NCI-H82 treated with DMSO at 0.1 percent for 48 hours (cell line): ENCODE measurements around the gene TARP.
"Not testable (repeated sequence)": the region's sequence is repeated elsewhere in the genome, so short reads cannot be mapped to it uniquely, and the experiment has no call there.

Source experiments
- DNase-seq: peaks from one replicate; lab custom pipeline; 2025; ENCODE audit not compliant: unreplicated experiment; lab: John Stamatoyannopoulos, UW

The TARP gene

DNA sequence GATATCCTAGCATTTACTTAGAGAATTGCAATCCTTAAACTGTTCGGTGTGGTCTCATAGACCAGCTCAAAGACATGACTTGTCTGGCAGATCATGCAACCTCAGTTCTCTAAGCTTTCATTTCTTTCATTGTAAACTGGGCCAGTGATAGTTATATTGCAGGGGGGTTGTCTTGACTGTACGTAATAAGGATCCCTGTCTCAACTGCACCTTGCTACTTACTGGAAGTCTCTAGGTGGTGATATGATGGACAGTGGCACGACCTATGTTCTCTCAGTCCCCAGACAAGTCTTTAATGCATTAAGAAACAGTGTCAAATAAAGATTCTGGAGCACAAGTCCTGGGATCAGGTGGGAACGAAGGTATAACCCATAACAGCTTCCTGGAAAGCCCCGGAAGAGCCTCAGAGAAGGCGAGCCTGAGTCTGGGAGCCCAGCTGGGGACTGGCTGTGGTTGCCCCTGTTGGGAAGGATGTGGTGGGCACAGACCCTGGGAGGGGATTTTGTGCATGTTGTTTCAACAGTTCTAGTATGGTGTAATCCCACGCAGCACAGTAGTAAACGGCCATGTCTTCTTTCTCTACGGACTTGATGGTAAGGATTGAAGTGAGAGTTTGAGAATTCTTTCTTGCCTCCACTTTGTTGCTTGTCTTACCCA, 26.0 kb upstream of the TARP start:
- DNase-seq: no peak

DNA sequence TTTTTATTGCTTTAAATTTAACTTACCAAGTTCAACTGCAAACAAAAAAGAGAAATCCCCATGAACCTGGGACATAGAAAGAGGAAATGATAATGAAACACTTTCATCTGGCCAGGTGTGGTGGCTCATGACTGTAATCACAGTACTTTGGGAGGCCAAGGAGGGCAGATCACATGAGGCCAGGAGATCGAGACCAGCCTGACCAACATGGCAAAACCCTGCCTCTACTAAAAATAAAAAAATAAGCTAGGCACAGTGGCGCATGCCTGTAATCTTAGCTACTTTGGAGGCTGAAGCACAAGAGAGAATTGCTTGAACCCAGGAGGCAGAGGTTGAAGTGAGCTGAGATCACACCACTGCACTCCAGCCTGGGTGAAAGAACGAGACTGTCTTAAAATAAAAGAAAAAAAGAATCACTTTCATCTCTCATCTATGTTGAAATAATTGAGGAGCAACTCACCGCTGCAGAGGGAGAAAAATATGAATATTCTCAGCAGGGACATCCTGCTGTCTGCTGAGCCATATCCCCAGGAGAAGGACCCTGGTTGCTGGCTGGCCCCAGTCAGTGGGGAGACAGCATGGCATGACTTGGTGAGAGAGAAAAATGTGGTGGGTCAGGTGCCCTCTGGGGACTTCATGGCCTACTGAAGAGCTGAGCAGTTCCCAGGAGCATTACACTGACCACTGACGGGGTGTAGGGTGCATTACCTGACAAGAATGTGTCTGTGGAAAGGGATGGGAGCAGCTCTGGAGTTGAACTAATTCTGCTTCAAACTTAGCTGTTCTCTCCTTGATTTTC, 22.8 kb upstream of the TARP start:
- no peak for DNase-seq

DNA sequence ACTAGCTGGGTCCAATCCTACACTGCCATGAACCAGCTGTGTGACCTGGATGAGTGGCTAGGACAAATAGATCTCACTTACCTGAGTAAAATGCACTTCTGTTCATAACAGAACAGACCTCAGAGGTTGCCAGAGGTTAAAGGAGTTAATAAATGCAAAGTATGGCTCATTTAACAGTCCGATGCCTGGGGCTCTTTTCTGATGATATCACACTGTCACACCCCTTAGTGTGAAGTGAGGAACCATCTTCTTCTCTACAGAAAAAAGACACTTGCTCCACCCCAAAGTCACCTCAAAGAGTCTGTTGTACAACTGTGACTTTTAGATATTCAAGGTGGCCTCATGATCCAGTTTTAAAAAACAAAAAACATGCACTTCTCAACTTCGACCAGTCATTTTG, 21.5 kb upstream of the TARP start:
- no peak for DNase-seq

DNA sequence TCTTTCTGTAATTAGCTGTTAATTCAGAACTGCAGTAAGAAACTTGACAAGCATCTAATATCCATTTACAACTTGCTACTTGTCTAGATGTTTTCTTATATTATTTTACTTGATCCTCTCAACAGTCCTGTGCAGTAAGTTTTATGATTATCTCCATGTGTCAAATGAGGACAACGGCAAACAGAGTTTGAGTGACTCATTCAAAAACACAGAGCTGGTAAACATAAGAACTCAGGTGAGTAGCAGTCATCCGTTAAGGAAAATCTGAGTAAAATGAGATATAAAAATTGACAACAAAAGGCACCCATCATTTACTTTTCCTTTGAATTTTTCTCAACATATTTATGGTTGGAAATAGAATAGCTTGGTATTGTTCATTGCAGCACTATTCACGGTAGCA, 19.0 kb upstream of the TARP start:
- DNase-seq: no peak

DNA sequence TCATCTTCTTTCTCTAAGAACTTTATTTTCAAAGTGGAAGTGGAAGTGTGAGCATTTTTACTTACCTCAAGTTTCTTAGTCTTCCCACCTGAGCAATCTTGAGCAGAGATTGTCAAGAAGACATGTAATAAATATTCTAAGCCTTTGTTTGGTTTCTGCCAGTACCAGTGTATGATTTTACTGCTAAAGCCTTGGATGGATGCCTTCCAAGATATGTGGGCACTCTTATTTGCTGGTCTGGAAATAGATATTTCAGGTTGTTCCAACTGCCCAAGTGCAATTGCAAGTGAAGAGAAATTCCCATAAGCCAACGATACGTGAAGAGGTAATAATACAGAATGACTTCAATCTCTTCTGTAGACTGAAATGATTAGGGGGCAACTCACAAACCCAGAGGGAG, 18.2 kb upstream of the TARP start:
- DNase-seq: no peak

DNA sequence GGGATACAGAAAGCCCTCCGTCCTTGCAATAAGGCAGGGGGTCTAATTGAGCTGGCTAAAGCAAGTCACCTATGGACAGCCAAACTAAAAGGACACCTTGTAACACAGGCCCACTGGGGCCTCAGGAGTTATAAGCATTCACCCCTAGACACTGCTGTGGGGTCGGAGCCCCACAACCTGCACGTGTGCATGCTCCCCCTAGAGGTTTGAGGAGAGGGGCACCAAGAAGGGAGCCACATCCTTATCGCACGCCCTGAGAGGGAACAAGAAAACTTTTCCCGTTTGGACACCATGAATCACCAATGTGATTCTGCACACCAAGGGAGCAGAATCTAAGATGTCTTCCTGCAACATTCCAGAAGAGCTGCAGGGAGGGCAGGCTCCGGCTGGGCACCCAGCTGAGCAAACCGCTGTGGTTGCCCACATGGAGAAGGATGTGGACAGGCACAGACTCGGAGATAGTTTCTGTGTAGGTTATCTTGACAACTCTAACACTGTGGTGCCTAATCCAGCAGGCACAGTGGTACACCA, 17.7 kb upstream of the TARP start:
- no peak for DNase-seq

DNA sequence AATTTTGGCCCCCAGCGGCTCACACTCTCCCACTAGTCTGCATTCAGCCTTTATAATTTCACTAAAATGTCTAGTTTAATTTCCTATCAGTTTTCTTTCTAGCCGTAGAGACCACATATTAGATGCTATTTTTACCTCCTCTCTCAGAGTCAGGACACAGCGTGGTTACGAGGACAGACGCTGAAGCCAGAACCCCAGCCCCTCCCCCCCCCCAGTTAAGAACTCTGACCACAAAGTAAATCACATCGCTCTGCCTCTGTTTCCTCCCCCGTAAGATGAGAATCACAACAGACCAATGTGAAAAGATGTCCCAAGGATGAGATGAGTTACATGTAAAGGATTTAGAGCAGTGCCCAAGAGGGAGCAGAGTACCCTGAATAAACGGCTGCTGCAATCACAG, 11.1 kb upstream of the TARP start:
- no peak for DNase-seq

DNA sequence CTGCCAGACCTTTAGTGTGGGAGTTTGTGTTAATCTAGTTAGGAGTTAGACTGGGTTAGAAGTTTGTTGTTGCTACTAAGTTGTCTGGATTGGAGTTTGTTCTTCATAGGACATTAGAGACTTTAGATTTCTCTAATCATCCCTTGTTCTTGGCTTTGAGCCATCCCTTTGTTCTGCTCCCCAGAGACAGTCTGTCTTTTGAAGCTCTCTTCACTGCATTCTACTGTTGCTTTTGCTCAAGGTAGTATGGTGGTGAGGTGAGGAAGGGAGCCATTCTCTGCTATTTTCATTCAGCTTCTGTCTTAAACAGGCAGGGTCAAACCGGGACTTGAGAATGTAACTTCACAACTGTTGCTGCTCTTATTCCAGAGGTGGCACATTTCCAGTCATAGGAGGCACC, 10.4 kb upstream of the TARP start:
- no peak for DNase-seq

DNA sequence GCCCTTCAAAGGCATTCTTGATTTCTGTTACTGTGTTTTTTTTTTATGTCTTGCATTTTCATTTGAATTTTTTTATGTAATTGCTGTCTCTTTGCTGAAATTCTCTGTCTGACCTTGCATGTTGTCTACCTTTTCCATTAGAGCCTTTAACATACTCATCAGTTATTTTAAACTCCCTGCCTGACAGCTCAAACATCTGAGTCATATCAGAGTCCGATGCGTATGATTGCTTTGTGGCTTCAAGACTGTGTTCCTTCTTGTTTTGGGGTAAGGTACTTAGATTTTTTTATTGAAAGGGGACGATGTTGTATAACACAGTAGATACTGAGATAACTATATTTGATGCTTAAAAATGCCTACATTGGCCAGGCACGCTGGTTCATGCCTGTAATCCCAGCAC, 9.7 kb upstream of the TARP start:
- no peak for DNase-seq

DNA sequence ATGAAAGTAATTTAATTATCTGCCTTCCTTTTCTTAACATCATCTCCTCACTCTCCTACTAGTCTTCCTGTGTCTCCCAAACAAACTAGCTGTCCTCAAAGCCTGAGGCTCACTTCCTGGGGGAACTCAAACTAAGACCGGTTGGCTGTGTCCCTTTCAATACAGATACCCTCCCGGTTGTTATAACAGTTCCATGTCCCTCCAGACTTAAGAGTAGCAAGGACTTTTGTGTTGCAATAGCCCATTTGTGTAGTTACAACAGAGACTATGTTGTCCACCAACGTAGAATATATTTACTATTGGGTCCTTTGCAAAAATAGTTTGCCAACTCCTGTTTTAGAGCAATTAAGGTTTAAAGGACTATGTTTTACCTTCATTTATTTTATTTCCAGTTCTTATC, 8.6 kb upstream of the TARP start:
- DNase-seq: no peak

DNA sequence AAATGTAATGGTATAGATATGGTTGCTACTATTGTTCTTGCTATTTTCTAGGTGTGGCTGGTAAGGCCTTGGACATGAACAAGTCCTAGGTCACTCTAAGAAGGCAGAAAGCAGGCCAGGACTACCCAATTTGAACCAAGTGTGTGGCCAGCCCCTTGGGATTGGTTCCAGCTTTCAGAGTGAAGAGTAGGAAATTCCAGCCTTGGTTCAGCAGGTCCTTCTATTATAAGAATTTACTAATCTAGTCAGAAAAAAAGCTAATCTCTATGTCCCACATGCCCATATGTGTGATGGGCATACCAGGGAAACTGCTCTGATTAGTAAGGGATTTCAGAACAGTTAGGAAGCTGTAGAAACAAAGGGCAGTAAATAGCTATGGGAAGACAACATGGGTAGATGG, 7.8 kb upstream of the TARP start:
- DNase-seq: no peak

DNA sequence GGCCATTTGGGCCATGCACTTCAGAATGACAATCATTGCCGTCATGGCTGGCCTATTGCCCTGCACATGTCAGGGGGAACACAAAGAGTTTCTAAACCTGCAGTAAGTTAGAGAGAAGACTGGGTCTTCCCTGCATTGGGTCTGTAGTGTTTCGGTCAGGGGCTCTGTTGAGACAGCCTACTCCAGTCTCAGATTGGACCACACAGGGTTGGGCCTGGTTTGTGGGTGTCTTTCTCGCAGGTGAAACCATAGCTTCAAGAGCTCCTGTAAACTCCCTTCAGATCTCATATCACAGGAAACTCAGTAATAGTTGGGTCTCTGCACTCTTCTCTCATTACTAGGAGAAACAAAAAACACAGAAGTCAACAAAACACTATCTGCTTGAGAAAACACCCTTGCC, 7.3 kb upstream of the TARP start:
- no peak for DNase-seq

DNA sequence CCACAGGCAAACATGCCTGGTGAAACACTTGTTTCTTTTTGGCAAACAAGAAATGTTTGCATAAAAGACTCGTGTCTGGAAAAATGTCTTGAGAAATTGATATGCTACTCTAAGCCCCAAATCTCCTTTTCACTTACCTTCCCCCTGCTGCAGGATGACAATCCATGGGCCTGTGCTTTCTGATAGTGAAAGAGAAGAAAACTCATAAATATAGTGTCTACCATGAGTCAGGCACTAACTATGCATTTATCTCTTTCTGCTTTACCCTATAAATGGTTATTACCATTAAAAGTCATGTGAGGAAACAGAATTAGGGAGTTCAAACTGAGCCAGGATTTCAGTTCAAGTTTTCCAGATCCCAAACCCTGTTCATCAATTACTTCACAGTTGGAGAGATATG, 6.6 kb upstream of the TARP start:
- DNase-seq: no peak

DNA sequence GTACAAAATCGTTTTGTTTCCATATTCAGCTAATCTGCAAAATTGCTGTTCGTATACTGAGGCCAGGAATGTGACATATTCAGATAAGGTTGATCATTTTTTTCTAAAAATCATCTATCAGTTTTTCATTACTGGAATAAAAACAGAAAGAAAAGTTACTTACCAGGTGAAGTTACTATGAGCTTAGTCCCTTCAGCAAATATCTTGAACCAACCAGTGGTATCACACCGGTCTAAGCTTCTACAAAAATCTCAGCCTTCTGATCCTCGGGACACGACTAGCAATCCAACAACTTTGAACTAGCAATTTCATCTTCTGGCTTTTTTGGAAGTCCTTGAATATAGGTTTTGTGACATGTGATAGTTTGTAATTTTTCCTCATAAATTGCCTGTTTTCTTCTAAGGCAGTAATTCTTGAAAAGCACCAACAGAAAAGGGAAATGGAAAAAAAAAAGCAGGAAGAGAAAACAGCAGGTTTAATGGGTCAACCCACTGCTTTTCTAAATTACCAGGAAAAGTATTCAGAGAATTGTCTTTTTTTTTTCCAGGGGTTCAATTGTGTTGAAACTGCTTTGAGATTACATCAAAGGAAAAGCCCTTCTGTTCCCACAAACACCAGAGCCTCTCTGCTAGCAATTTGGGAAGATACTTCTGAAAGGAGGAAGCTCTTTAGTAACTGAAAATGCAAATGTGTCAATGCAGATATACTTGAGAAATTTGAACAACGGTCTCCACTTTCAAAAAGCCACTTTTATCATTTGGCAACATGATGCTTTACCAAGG, 2.9 kb upstream of the TARP start:
- DNase-seq: no peak

DNA sequence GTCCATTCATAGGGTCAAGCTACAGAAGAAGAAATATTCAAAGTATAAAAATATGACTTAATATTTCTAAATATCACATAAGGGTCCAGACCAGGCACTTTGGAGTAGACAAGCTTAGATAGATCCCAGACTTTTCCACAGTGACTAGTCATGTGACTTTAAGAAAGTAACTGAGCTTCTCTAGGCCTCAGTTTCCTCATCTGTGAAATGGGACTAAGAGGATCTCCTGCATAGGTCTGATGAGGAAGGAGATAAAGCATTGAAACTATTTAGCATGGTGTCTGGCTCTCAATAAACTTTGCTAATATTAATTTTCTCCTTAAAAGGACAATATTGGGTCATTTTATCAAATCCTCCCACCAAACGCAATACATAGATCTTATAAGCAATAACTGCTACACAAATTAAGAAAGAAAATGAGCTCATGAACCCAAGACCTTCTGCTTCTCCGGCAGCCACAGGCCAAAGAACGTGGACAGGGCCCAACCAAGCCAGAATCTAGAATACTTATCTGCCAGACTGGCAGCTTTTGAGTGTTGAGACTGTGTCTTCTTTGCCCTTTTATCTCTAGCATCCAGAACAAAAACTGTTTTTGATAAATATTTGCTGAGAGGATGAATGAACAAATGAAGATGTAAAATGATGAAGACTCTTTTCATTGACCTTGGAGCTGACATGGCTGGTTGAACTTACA, 1.6 kb upstream of the TARP start:
- DNase-seq: no peak

DNA sequence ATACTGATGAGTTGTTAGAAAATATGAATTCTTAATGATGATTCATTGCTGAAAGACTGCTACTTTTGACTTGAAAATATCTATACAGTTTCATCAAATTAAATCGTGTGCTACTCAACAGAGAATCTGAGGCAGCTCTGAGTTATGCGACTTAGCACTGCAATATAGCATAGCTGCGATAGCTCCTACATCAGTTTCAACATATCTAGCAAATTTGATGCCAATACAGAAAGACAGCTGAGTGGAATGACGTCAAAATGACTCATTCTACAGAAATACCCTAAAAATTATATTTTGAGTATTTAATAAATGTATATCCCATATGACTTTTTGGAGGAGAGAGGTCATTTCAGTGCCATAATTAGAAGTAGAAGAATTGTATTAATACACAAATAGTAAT, 1.1 kb upstream of the TARP start:
- DNase-seq: no peak

DNA sequence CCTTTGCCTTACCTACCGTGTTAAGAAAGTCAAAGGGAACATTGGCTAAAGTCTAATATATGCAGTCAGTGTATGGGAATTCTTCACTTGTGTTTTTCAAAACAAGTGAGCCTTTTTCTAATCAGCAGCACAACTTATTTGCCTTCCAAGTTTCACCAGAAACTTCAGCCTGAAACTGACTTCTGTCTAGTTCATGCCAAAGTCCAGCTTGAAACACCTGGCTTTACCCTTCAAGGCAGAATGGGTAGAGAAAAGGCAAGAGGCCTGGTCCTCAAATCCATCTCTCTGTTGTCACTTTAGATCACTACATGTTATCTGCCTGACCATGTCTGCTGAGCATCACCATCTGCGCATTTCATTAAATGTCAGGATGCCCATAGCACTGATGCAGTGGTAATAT, 3.0 kb downstream of the TARP start:
- not testable (repeated sequence) for DNase-seq

DNA sequence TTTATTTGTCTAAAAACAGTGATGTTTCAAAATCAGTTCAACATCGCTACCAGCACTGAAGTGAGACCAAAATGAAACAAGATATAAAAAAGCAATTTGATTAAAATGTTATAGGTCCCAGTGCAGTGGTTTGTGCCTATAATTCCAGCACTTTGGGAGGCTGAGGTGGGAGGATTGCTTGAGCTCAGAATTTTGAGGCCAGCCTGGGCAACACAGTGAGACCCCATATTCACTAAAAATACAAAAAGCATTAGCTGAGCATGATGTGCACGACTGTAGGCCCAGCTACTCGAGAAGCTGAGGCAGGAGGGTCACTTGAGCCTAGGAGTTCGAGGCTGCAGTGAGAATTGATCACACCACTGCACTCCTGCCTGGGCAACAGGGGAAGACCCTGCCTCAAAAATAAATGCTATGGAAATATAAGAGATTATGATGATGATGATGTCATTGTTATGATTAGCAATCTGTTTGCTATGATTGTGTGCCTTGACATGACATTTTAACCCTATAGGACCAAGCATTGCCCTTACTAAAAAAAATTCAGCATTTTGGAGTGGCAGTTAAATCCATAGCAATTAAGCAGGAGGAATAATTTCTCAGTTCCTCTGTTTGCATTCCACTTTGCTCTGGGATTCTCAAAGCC, 3.6 kb downstream of the TARP start:
- DNase-seq: not testable (repeated sequence)

DNA sequence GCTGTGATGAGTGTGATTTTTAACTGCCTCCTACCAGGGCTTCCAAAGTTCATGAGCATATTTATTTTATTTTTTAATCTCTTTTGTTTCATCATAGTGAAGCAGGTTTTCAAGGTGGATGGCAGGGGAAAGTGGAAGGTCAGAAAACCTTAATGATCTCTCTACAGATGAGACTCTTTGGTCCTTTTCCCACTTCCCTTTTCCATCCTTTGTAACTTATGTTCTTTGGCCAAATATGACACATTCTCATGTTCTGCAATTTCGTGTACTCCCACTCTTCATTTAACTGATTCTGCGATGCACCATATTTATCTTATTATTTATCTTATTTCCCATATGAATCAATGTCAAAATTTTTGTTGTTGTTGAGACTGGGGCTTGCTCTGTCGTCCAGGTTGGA, 7.5 kb downstream of the TARP start:
- not testable (repeated sequence) for DNase-seq

DNA sequence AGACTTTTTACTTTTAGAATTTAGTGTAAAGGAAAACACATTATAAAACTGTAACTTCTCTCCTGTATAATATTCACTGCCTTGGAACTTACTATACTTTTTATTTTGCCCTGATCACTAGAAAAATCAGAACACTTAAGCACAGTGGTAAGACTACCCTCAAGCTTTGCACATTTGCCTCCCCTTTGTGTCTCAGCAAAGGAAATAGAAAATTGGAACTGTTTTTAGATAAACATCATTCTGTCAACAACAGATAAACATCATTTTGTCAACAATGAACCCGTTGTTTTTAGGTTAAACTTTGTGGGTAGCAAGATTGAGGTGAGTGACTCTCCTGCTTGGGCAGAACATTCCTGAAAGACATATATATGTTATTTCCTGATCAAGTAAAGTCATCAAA, 8.8 kb downstream of the TARP start:
- DNase-seq: not testable (repeated sequence)

DNA sequence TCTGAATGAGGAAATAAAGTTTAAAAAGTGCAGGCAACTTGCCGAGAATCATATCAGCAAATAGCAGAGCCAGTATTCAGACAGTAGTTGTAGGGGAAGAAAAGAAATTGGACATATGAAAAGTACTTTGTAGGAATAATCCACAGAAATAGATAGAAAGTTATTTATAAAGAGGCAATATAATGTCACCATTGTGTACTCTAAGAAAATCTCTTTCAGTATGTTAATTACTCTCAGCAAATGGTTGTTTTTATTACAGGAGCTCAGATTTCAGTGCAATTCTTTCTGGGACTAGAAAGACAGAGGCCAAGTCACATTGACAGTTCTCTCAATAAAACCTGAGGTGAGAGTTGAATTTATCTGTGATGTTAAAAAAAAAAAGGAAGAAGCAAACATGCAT, 10.2 kb downstream of the TARP start:
- not testable (repeated sequence) for DNase-seq
